NCI-H345 (cell line): ENCODE data around the gene RNU1-4.
A peak's percentile ranks its signal among the peaks of the same experiment; 100 is the strongest.
"Not testable (repeated sequence)": the region's sequence is repeated elsewhere in the genome, so short reads cannot be mapped to it uniquely, and the experiment has no call there.

Source experiments
- DNase-seq: peaks from one replicate; lab custom pipeline; 2025; lab: John Stamatoyannopoulos, UW

The RNU1-4 gene

GRCh38 chr1:16740047-16740964 is at the start of gene RNU1-4:
TSS of gene RNU1-4 (plus strand) at chr1:16740516.
- DNase-seq: not testable (repeated sequence)

- DNase-seq: not testable (repeated sequence)
These were observed 49.2 kb upstream of the RNU1-4 start for GRCh38 chr1:16690971-16691682.

GRCh38 chr1:16692283-16692682 is 48.0 kb upstream of the RNU1-4 start:
- DNase-seq: not testable (repeated sequence)

- not testable (repeated sequence) for DNase-seq
These were observed 47.4 kb upstream of the RNU1-4 start for GRCh38 chr1:16692717-16693448.

GRCh38 chr1:16693449-16694307 is 46.6 kb upstream of the RNU1-4 start:
- not testable (repeated sequence) for DNase-seq

- DNase-seq: not testable (repeated sequence)
These were observed 46.0 kb upstream of the RNU1-4 start for GRCh38 chr1:16694308-16694702.

- DNase-seq: not testable (repeated sequence)
These were observed 43.7 kb upstream of the RNU1-4 start for GRCh38 chr1:16696507-16697150.

- not testable (repeated sequence) for DNase-seq
These were observed 43.2 kb upstream of the RNU1-4 start for GRCh38 chr1:16697152-16697551.

- not testable (repeated sequence) for DNase-seq
These were observed 40.9 kb upstream of the RNU1-4 start for GRCh38 chr1:16699440-16699839.

GRCh38 chr1:16700138-16700895 is 40.0 kb upstream of the RNU1-4 start:
- not testable (repeated sequence) for DNase-seq

- not testable (repeated sequence) for DNase-seq
These were observed 39.1 kb upstream of the RNU1-4 start for GRCh38 chr1:16701189-16701588.

- not testable (repeated sequence) for DNase-seq
These were observed 38.0 kb upstream of the RNU1-4 start for GRCh38 chr1:16702280-16702679.

GRCh38 chr1:16703141-16703540 is 37.2 kb upstream of the RNU1-4 start:
- DNase-seq: not testable (repeated sequence)

- DNase-seq: peak; percentile 18
These were observed 36.7 kb upstream of the RNU1-4 start for GRCh38 chr1:16703602-16704001.

GRCh38 chr1:16704076-16704475 is 36.2 kb upstream of the RNU1-4 start:
- DNase-seq: not testable (repeated sequence)

GRCh38 chr1:16704502-16705100 is 35.7 kb upstream of the RNU1-4 start:
- DNase-seq: not testable (repeated sequence)

GRCh38 chr1:16706302-16706701 is 34.0 kb upstream of the RNU1-4 start:
- not testable (repeated sequence) for DNase-seq

GRCh38 chr1:16707130-16708093 is 32.9 kb upstream of the RNU1-4 start:
- DNase-seq: peak; percentile 27
